K562 (cell line): ENCODE results near the gene RCC2. TPM values are rescaled to one million over a fixed set of nuclear protein-coding genes. Genes with fewer than 3 reads are reported as not detected.
"Not testable (repeated sequence)": the region's sequence is repeated elsewhere in the genome, so short reads cannot be mapped to it uniquely, and the experiment has no call there.

Experiments used
- ATAC-seq: fragments of 200-7000 bp; cut with Tn5 transposase; 3 replicates; pipeline ENCODE4 v1.9.1; 2020; ENCODE audit warnings: moderate library complexity
- BruUV-seq: library from RNA; stranded (reverse); fragments of 400-500 nt; replicated peaks from 2 replicates; lab custom pipeline; 2021; lab: Mats Ljungman, UMichigan
- CTCF ChIA-PET: fragments of 300-600 bp; formaldehyde crosslinking; extraction: SDS; loops from one replicate; lab custom pipeline; 2021; ENCODE audit warnings: low intra/inter-chr PET ratio; lab: Yijun Ruan, JAX
- POLR2A ChIA-PET: fragments of 300-600, 350-650 bp; sonication (Branson Sonifier 250); formaldehyde crosslinking; extraction: SDS; loops from one replicate; lab custom pipeline; 2021; ENCODE audit warnings: antibody characterized with exemption, inconsistent platforms; lab: Yijun Ruan, JAX
- DNase-seq, 4 experiments: peaks; one replicate each; pipeline versions ENCODE4 v3.0.0 to v3.0.0-alpha.2; 2011 to 2018; ENCODE audit warnings: low spot score in 3 of 4, mixed read lengths in 3 of 4; ENCODE audit errors: extremely low read depth in 1 of 4
- FAIRE-seq: peaks from 2 replicates; lab custom pipeline; 2011; peaks lifted over from hg19 to GRCh38; lab: Jason Lieb, UNC
- H2AFZ ChIP-seq: 2 replicates; pipeline ENCODE4 v1.6.0; 2011; ENCODE audit warnings: low read depth, low read length, control low read depth, inconsistent platforms
- H3K27ac ChIP-seq: fragments of 200-600 bp; 3 replicates; pipeline ENCODE4 v1.8.0; 2011; ENCODE audit warnings: low read depth, mild to moderate bottlenecking, control low read depth, inconsistent platforms, low read length, moderate library complexity, mixed read lengths; ENCODE audit errors: extremely low read depth
- H3K27me3 ChIP-seq, 2 experiments: fragments of 300-600 bp in 1 of 2; 2 replicates in 1 of 2; 3 replicates in 1 of 2; pipeline versions ENCODE4 v1.6.0 to v1.8.0; 2011; ENCODE audit warnings: inconsistent platforms in 2 of 2, low read length in 2 of 2, mild to moderate bottlenecking in 1 of 2, mixed read lengths in 1 of 2, moderate library complexity in 1 of 2; ENCODE audit not compliant: control insufficient read depth in 2 of 2, insufficient read depth in 2 of 2
- H3K36me3 ChIP-seq: fragments of 300-600 bp; 3 replicates; pipeline ENCODE4 v1.8.0; 2011; ENCODE audit warnings: mild to moderate bottlenecking, low read length, inconsistent platforms; ENCODE audit not compliant: control insufficient read depth, insufficient read depth
- H3K4me1 ChIP-seq, 2 experiments: fragments of 200-600 bp in 1 of 2; replicated peaks in 1 of 2; 2 replicates in 1 of 2; 3 replicates in 1 of 2; pipeline versions ENCODE4 v1.5.1 to v1.8.0; 2011; ENCODE audit warnings: inconsistent platforms in 2 of 2, low read length in 2 of 2, mild to moderate bottlenecking in 1 of 2, mixed read lengths in 1 of 2, moderate library complexity in 1 of 2; ENCODE audit not compliant: control insufficient read depth in 2 of 2, insufficient read depth in 2 of 2
- H3K4me2 ChIP-seq: 2 replicates; pipeline ENCODE4 v1.6.1; 2011; ENCODE audit warnings: low read length, control low read depth, inconsistent platforms, mixed read lengths; ENCODE audit not compliant: insufficient read depth
- H3K4me3 ChIP-seq: fragments of 200-600 bp; sonication (generic), shearing (Covaris generic); 2 replicates; pipeline ENCODE4 v1.5.1; 2016; ENCODE audit warnings: control low read depth, inconsistent platforms
- H3K79me2 ChIP-seq: fragments of 200-600 bp; 3 replicates; pipeline ENCODE4 v1.8.0; 2011; ENCODE audit warnings: low read length, inconsistent platforms; ENCODE audit not compliant: control insufficient read depth, insufficient read depth
- H3K9ac ChIP-seq, 2 experiments: 2 replicates each; pipeline versions ENCODE4 v1.6.0 to v1.6.1; 2011; ENCODE audit warnings: low read depth in 2 of 2, low read length in 2 of 2, control low read depth in 1 of 2, inconsistent platforms in 1 of 2, mild to moderate bottlenecking in 1 of 2, mixed read lengths in 1 of 2; ENCODE audit not compliant: insufficient read depth in 1 of 2
- H3K9me1 ChIP-seq: one replicate; pipeline ENCODE4 v1.6.0; 2011; ENCODE audit warnings: inconsistent platforms, mild to moderate bottlenecking, low read length, moderate library complexity; ENCODE audit not compliant: control insufficient read depth, insufficient read depth
- H3K9me3 ChIP-seq: replicated peaks from 2 replicates; pipeline ENCODE4 v1.5.1; 2011; ENCODE audit warnings: low read depth, low read length, inconsistent platforms; ENCODE audit not compliant: control insufficient read depth, insufficient read depth
- H4K20me1 ChIP-seq: replicated peaks from 2 replicates; pipeline ENCODE4 v1.6.1; 2011; ENCODE audit warnings: low read length, inconsistent platforms, mixed read lengths; ENCODE audit not compliant: control insufficient read depth, insufficient read depth
- ATF1 ChIP-seq, 2 experiments: fragments of 450-650 bp in 1 of 2; IDR thresholded peaks; 2 replicates each; pipeline ENCODE4 v1.6.1; 2016; ENCODE audit warnings: missing compliant biosample characterization in 1 of 2, missing genetic modification characterization in 1 of 2
- CBFA2T3 ChIP-seq: fragments of 450-650 bp; IDR thresholded peaks from 2 replicates; pipeline ENCODE4 v1.6.1; 2017
- MEIS2 ChIP-seq: fragments of 450-650 bp; IDR thresholded peaks from 2 replicates; pipeline ENCODE4 v1.6.1; 2014; ENCODE audit warnings: mild to moderate bottlenecking; ENCODE audit not compliant: partially characterized antibody
- RCOR1 ChIP-seq, 2 experiments: IDR thresholded peaks; 2 replicates each; pipeline ENCODE4 v1.6.1; 2012; ENCODE audit warnings: low read depth in 2 of 2, low read length in 2 of 2, borderline replicate concordance in 1 of 2, improper control_type of control experiment in 1 of 2
- WGBS: fragments of 100-300 bp; shearing (Covaris generic); methylation state at CpG from one replicate; pipeline ENCODE4 v1.1.6; 2016; ENCODE audit warnings: low coverage, mixed read lengths; ENCODE audit not compliant: insufficient coverage; ENCODE audit errors: missing lambda C conversion rate; 5-methylcytosine and 5-hydroxymethylcytosine counted together
- in situ Hi-C: fragments of 300-500 bp; cut with MboI; formaldehyde crosslinking; loops from 4 replicates; pipeline ENCODE4 v1.15.0; 2018; ENCODE audit warnings: inconsistent platforms, mixed read lengths
- intact Hi-C: fragments of 100-400 bp; cut with micrococcal nuclease; formaldehyde crosslinking; loops from 2 replicates; pipeline ENCODE4 v1.14.2; 2022
- polyA plus RNA-seq, 8 experiments: library from polyadenylated mRNA; depleted of rRNA in 4 of 8; stranded (reverse) in 5 of 8; unstranded in 3 of 8; fragments of >200 nt; fragmentation: Nextera tagmentation in 2 of 8; fragmentation: Illumina TruSeq in 1 of 8; extraction: Ambion mirVana in 2 of 8; extraction: Trizol in 1 of 8; gene quantifications; 2 replicates each; pipeline versions ENCODE4 v1.2.1 to v1.2.3, GENCODE V29; 2011 to 2014; ENCODE audit warnings: inconsistent platforms in 1 of 8, missing spikeins in 1 of 8
- total RNA-seq, 7 experiments: library from RNA; depleted of rRNA in 6 of 7; stranded (reverse); fragments of >200 nt in 6 of 7; fragmentation: Illumina TruSeq in 2 of 7; extraction: Trizol in 2 of 7; gene quantifications; 2 replicates each; pipeline versions ENCODE4 v1.2.1 to v1.2.3, GENCODE V29; 2011 to 2021; ENCODE audit warnings: low replicate concordance in 1 of 7
- TF ChIP-seq, protein P1 (sequence below), 2 experiments: fragments of 450-650 bp in 1 of 2; sonication (generic) in 1 of 2; formaldehyde crosslinking in 1 of 2; IDR thresholded peaks; 2 replicates each; pipeline versions ENCODE4 v1.7.1 to v1.9.0; 2016 to 2022; ENCODE audit warnings: inconsistent platforms in 1 of 2, mild to moderate bottlenecking in 1 of 2, missing genetic modification reagents in 1 of 2
- TF ChIP-seq, protein P2 (sequence below), 2 experiments: IDR thresholded peaks in 1 of 2; conservative IDR thresholded peaks in 1 of 2; 2 replicates each; pipeline ENCODE4 v1.6.1; 2016; ENCODE audit warnings: low read depth in 2 of 2, mild to moderate bottlenecking in 1 of 2, missing compliant biosample characterization in 1 of 2, missing genetic modification characterization in 1 of 2, moderate library complexity in 1 of 2

Gene RCC2
- total and polyA plus RNA-seq, 9 of the 15 experiments (the other 6 are each of a cell fraction or from before 2014, with no cell fraction given), result 31.8 to 292 (median 116) TPM

DNA sequence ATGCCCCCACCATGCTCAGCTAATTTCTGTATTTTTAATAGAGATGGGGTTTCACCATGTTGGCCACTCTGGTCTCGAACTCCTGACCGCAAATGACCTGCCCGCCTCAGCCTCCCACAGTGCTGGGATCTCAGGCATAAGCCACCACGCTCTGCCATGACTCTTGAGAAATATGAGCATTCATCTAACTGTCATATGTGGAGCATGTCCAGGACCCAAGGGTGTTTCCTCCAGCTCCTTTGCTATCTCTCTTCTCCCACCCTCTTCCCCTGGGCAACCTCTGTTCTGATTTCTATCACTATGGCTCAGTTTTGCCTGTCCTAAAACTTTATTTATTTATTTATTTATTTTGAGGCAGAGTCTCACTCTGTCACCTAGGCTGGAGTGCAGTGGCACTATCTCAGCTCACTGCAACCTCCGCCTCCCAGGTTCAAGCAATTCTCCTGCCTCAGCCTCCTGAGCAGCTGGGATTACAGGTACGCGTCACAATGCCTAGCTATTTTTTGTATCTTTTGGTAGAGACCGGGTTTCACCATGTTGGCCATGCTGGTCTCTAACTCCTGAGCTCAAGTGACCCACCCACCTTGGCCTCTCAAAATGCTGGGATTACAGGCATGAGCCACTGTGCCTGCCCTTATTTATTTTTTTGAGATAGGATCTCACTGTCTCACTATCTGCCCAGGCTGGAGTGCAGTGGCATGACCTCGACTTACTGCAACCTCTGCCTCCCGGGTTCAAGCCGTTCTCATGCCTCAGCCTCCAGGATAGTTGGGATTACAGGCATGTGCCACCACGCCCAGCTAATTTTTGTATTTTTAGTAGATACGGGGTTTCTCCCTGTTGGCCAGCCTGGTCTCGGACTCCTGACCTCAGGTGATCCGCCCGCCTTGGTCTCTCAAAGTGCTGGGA lies 29.1 kb upstream of the RCC2 start:
- WGBS, result 46% methylated on average over 16 of the region's 16 CpGs
- H3K9me1 ChIP-seq; H2AFZ ChIP-seq; H4K20me1 ChIP-seq; FAIRE-seq; BruUV-seq; H3K4me3 ChIP-seq; H3K9me3 ChIP-seq; H3K4me2 ChIP-seq; H3K27me3 ChIP-seq; H3K27ac ChIP-seq; H3K36me3 ChIP-seq; in situ Hi-C loops; intact Hi-C loops; CTCF ChIA-PET; H3K79me2 ChIP-seq; TF ChIP-seq ATF1 (CRISPR knock-in tag; IDR thresholded peaks at IDR 0.05): not testable (repeated sequence)
- ATAC-seq (peak; percentile 69), DNase-seq (peak in 3 of 4 experiments; percentile 5 to 23 (median 21))
- peak overlapping the region in 1 of 2 experiments; percentile 28; a peak in 1 of 4 replicates for H3K9ac ChIP-seq
- POLR2A ChIA-PET, result interaction anchor here (0.8 to 1.0 kb wide), 4 partner anchors 9 to 43 kb away, joined by 3 to 4 read pairs (median 3); no protein-coding TSS in a partner anchor
- peaks cover 9 to 10% of the 10 kb centered on the region in 2 experiments; a peak in 4 of 5 replicates for H3K4me1 ChIP-seq
- TF ChIP-seq RCOR1 (IDR thresholded peaks at IDR 0.05; ENCODE audit: borderline replicate concordance in 1 of 2, low read depth in 2 of 2, low read length in 2 of 2) (peak in 1 of 2 experiments; percentile 28; a peak in 1 of 4 replicates), ATF1 (tag; IDR thresholded peaks at IDR 0.05) (0 out of 2 replicates have a peak, but pooled peaks have one; percentile 21), MEIS2 (peak; percentile 81), CBFA2T3 (peak; percentile 26; the same call in 1 of the 2 replicates)
- TF ChIP-seq, protein P1, sequence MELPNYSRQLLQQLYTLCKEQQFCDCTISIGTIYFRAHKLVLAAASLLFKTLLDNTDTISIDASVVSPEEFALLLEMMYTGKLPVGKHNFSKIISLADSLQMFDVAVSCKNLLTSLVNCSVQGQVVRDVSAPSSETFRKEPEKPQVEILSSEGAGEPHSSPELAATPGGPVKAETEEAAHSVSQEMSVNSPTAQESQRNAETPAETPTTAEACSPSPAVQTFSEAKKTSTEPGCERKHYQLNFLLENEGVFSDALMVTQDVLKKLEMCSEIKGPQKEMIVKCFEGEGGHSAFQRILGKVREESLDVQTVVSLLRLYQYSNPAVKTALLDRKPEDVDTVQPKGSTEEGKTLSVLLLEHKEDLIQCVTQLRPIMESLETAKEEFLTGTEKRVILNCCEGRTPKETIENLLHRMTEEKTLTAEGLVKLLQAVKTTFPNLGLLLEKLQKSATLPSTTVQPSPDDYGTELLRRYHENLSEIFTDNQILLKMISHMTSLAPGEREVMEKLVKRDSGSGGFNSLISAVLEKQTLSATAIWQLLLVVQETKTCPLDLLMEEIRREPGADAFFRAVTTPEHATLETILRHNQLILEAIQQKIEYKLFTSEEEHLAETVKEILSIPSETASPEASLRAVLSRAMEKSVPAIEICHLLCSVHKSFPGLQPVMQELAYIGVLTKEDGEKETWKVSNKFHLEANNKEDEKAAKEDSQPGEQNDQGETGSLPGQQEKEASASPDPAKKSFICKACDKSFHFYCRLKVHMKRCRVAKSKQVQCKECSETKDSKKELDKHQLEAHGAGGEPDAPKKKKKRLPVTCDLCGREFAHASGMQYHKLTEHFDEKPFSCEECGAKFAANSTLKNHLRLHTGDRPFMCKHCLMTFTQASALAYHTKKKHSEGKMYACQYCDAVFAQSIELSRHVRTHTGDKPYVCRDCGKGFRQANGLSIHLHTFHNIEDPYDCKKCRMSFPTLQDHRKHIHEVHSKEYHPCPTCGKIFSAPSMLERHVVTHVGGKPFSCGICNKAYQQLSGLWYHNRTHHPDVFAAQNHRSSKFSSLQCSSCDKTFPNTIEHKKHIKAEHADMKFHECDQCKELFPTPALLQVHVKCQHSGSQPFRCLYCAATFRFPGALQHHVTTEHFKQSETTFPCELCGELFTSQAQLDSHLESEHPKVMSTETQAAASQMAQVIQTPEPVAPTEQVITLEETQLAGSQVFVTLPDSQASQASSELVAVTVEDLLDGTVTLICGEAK (IDR thresholded peaks at IDR 0.05), result peak; percentile 35; the same call in 1 of the 2 replicates
- TF ChIP-seq, protein P1 (CRISPR knock-in tag; IDR thresholded peaks at IDR 0.05), result not testable (repeated sequence)
- TF ChIP-seq, protein P2, sequence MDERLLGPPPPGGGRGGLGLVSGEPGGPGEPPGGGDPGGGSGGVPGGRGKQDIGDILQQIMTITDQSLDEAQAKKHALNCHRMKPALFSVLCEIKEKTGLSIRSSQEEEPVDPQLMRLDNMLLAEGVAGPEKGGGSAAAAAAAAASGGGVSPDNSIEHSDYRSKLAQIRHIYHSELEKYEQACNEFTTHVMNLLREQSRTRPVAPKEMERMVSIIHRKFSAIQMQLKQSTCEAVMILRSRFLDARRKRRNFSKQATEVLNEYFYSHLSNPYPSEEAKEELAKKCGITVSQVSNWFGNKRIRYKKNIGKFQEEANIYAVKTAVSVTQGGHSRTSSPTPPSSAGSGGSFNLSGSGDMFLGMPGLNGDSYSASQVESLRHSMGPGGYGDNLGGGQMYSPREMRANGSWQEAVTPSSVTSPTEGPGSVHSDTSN (CRISPR knock-in tag; IDR thresholded peaks at IDR 0.05; ENCODE audit: low read depth), result not testable (repeated sequence)
- TF ChIP-seq, protein P2 (tag; conservative IDR thresholded peaks at IDR 0.05; ENCODE audit: low read depth), result peak; percentile 84
